Adipocyte (in vitro differentiated cells): Measurements from ENCODE around the gene CYBRD1.
A peak's percentile ranks its signal among the peaks of the same experiment; 100 is the strongest.
"Not testable (repeated sequence)": the region's sequence is repeated elsewhere in the genome, so short reads cannot be mapped to it uniquely, and the experiment has no call there.

ENCODE experiments used
- DNase-seq: peaks from one replicate; pipeline ENCODE4 v3.0.0-alpha.2; 2015; ENCODE audit warnings: low read depth
- H3K27me3 ChIP-seq: replicated peaks from 2 replicates; pipeline ENCODE4 v1.7.0; 2013; ENCODE audit warnings: mild to moderate bottlenecking, low read length, moderate library complexity; ENCODE audit not compliant: control insufficient read depth, insufficient read depth
- H3K36me3 ChIP-seq: 2 replicates; pipeline ENCODE4 v1.7.0; 2013; ENCODE audit warnings: low read length, mild to moderate bottlenecking, moderate library complexity; ENCODE audit not compliant: control insufficient read depth, insufficient read depth, severe bottlenecking
- H3K4me1 ChIP-seq: 2 replicates; pipeline ENCODE4 v1.7.0; 2013; ENCODE audit warnings: mild to moderate bottlenecking, low read length, moderate library complexity; ENCODE audit not compliant: control insufficient read depth, insufficient read depth
- H3K4me3 ChIP-seq: 2 replicates; pipeline ENCODE4 v1.7.0; 2013; ENCODE audit warnings: mild to moderate bottlenecking, low read length, moderate library complexity
- H3K9ac ChIP-seq: 2 replicates; pipeline ENCODE4 v1.7.0; 2013; ENCODE audit warnings: mild to moderate bottlenecking, low read length, moderate library complexity
- H3K9me3 ChIP-seq: 2 replicates; pipeline ENCODE4 v1.7.0; 2013; ENCODE audit warnings: mild to moderate bottlenecking, low read length, moderate library complexity; ENCODE audit not compliant: control insufficient read depth

The CYBRD1 gene

DNA sequence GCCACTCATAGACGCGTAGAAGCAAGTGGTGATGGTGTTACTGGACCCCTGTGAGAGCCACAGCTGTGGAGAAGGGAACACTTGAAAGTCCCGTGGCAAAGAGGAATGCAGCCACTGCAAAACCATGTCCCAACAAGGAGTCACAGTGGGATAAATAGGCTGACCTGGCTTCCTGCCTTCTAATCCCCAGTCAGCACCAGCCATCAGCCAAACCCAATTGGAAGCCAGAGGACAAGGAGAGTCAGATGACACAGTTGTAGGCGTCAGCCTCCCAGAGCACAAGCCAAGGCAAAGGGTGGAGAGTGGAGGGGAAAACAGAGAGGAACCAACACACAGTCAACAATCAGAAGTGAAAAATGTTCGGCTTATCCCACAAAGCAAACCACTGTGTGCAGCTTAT lies 5.5 kb upstream of the CYBRD1 start:
- Histone ChIP-seq H3K4me3 (peak overlapping the region; percentile 51), H3K36me3 (no peaks in the 10 kb centered on the region), H3K27me3 (no peaks in the 10 kb centered on the region), H3K9me3 (no peaks in the 10 kb centered on the region), H3K4me1 (peaks cover 21% of the 10 kb centered on the region), H3K9ac (no peak overlapping the region)
- DNase-seq: no peak

DNA sequence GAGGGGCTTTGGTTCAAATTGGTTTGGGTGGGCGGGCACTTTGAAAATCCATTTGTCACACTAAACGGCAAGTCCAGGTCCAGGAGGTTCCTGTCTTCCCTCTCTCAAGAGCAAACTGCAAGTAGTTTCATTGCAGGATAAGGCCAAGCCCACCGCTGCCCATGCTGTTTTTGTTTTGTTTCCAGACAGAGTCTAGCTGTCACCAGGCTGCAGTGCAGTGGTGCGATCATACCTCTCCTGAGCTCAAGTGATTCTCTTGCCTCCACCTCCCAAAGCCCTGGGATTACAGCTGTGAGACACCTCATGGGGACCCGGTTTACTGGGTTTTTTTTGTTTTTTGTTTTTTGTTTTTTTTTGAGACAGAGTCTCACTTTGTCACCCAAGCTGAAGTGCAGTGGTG lies 1.8 kb upstream of the CYBRD1 start:
- Histone ChIP-seq H3K4me3 (no peak overlapping the region), H3K9ac (no peak overlapping the region), H3K4me1 (peaks cover 39% of the 10 kb centered on the region), H3K27me3 (no peaks in the 10 kb centered on the region), H3K36me3 (no peaks in the 10 kb centered on the region), H3K9me3 (no peaks in the 10 kb centered on the region)
- DNase-seq: no peak

DNA sequence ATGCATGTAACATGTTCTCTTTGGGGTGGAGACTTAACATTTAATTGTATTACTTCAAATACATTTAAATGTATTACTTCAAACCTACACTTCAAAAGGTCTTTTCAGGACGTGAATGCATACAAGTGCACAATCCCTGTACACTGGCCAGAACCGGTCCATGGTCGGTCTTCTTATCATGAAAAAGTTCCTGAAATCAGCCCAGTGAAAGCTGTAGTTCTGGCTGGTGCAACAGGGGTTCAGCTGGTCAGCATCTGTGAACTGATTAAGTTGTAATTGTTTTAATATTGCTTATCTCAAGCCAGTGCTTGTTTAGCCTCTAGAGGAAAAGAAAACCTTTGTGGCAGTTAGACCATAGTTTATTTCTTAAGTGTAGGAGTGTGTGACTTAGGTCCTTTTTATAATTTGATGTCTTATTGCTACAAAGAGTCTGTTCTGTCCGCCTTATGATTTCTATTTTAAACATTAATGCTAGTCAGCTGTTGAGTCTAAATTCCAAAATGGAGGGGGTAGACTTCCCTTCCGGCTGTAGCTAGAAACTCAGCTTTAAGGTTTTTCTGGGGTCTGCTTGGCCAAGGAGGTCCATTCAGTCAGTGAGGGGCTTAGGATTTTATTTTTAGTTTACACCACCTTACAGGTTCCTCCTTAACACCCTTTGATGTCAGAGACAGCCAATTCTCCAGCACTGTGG lies 768 bp upstream of the CYBRD1 start:
- no peak for DNase-seq
- peak overlapping the region; percentile 91 for H3K4me3 ChIP-seq
- H3K27me3 ChIP-seq: no peaks in the 10 kb centered on the region
- H3K36me3 ChIP-seq: no peaks in the 10 kb centered on the region
- H3K9me3 ChIP-seq: no peaks in the 10 kb centered on the region
- peaks cover 33% of the 10 kb centered on the region for H3K4me1 ChIP-seq
- peak overlapping the region; percentile 94 for H3K9ac ChIP-seq

DNA sequence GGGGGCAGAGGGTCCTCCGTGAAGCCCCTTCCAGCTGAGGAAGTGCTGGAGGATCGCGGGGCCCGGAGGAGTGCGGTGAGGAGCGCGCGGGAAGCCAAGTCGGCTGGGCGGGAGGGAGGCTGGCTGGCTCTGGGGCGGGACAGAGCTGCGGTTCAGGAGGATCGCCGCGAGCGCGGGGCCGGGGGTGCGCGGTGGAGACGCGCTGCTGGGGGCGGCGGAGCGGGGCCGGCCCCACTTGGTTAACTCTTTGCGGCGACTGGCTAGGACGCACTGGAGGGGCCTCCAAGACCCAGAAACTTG lies 464 bp downstream of the CYBRD1 start:
- peak; percentile 73 for DNase-seq
- no peaks in the 10 kb centered on the region for H3K9me3 ChIP-seq

DNA sequence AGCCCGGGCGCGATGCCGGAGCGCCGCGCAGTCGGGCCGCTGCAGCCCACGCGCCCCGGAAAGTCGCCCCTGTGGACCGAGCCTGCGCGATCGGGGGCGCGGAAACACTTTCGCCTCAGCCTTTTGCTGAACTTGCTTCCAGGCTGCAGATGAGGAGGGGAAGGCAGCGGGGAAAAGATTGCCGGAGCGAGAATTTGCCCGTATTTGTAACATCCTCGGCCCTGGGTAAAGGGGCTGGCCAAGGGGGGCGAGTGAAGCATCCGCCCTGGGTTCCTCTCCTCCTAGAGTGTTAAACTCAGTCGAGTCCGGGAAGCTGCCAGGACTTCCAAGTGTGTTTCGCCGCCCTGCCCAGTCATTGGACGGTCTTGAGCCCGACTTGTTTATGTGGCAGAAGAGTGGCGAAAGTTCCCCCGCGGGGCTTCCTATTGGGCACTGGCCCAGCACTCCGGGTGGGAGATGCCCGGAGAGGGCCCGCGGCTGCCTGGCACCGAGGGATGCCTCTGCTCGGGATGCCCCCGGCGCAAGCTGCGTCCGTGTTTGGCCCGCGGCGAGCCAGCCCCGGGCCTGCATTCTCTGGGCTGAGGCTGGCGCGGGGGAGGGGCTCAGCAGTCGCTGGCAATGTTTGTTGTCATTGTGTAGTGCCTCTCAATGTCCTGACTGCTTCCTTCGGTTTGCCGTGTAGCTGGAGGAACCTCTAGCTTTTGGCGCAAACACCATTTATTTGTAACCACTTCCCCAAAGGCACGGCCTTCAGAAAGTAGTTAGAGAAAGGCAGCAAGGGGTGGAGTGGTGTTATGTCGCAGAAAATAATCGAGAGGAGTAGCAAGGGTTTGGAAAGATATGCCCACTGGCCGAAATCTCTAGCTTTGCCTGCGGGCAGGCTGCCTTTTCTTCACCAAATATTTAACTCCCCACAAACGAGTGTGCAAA lies 1.1 kb downstream of the CYBRD1 start:
- H3K4me1 ChIP-seq: peaks cover 28% of the 10 kb centered on the region
- H3K36me3 ChIP-seq: peaks cover 2% of the 10 kb centered on the region
- no peaks in the 10 kb centered on the region for H3K27me3 ChIP-seq
- peak overlapping the region; percentile 91 for H3K4me3 ChIP-seq
- H3K9ac ChIP-seq: peak overlapping the region; percentile 94
- H3K9me3 ChIP-seq: no peaks in the 10 kb centered on the region
- DNase-seq: peak; percentile 91

More for the DNA sequence above, 464 bp downstream of the CYBRD1 start:
- peak overlapping the region; percentile 94 for H3K9ac ChIP-seq
- no peaks in the 10 kb centered on the region for H3K27me3 ChIP-seq
- no peaks in the 10 kb centered on the region for H3K36me3 ChIP-seq
- peaks cover 28% of the 10 kb centered on the region for H3K4me1 ChIP-seq
- H3K4me3 ChIP-seq: peak overlapping the region; percentile 91

DNA sequence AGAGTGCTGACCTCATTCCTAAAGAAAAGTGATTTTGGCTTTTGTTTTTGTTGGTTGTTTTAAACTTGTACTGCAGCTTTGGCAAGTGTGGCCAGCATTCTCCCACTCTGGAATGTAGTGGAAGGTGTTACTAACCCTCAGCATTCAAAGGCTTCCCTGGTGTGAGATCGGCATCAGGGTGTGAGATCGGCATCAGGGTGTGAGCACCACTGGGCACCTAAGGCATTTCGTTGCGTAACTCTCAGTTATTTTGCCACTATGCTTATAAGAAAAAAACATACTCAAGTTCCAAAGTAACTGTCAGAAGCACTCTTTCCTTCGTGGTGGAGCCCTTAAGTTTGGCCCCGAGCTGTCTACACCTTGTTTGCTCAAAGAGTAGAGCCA lies 1.7 kb downstream of the CYBRD1 start:
- Histone ChIP-seq H3K4me1 (peaks cover 28% of the 10 kb centered on the region), H3K27me3 (no peaks in the 10 kb centered on the region), H3K9ac (peak overlapping the region; percentile 94), H3K36me3 (peaks cover 5% of the 10 kb centered on the region), H3K9me3 (no peaks in the 10 kb centered on the region), H3K4me3 (peak overlapping the region; percentile 91)
- peak; percentile 79 for DNase-seq

DNA sequence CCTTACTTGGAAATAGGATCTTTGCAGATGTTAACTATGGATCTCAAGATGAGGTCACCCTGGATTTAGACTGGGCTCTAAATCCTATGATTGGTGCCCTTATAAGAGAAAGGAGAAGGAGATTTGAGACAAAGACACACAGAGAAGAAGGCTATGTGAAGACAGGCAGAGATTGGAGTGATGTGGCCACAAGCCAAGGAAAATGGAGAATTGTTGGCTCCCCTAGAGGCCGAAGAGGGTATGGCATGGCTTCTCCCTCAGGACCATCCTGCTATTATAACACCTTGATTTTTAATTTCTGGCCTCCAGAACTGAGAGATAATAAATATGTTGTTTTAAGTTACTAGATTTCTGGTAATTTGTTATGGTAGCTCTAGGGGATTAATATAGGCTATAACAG lies 7.6 kb downstream of the CYBRD1 start:
- peak; percentile 32 for DNase-seq
- no peaks in the 10 kb centered on the region for H3K27me3 ChIP-seq
- peaks cover 33% of the 10 kb centered on the region for H3K4me1 ChIP-seq

DNA sequence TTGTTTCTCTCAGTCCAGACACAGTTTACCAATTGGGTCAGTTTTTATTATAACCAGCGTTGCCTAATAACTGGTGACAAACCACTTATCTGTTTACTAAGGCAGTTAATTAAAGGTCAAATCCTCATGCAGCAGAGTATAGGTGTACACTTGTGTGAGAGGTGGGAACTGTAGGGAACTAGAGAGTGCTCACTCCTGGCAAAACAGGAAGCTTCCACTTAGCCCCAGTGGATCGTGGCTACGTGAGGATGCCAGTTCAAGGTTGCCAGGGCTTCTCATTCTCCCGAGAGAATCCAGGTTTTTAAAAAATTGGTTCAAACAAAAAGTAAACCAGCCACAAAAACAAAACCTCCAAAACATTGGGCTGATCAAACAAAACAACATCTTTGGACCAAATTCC lies 8.1 kb downstream of the CYBRD1 start:
- H3K9ac ChIP-seq: no peak overlapping the region
- peaks cover 5% of the 10 kb centered on the region for H3K36me3 ChIP-seq
- H3K9me3 ChIP-seq: no peaks in the 10 kb centered on the region
- no peak for DNase-seq
- no peaks in the 10 kb centered on the region for H3K27me3 ChIP-seq
- H3K4me3 ChIP-seq: peak overlapping the region; percentile 51
- peaks cover 28% of the 10 kb centered on the region for H3K4me1 ChIP-seq

More for the DNA sequence above, 7.6 kb downstream of the CYBRD1 start:
- Histone ChIP-seq H3K9ac (no peak overlapping the region), H3K4me3 (no peak overlapping the region), H3K9me3 (no peaks in the 10 kb centered on the region), H3K36me3 (peaks cover 5% of the 10 kb centered on the region)

DNA sequence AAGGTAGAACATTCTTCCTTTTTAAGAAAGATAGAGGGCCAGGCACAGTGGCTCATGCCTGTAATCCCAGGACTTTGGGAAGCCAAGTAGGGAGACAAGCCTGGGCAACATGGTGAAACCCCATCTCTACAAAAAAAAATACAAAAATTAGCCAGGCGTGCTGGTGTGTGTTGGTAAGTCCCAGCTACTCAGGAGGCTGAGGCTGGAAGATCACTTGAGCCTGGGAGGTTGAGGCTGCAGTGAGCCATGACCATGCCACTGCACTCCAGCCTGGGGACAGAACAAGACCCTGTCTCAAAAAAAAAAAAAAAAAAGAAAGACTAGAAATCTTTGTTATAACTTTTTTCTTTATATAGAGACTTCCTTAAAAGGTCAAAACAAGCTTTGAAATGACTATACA lies 8.6 kb downstream of the CYBRD1 start:
- not testable (repeated sequence) for H3K9me3 ChIP-seq, DNase-seq, H3K27me3 ChIP-seq, H3K36me3 ChIP-seq
- peaks cover 26% of the 10 kb centered on the region for H3K4me1 ChIP-seq
- H3K4me3 ChIP-seq: peak overlapping the region; percentile 51
- H3K9ac ChIP-seq: peak overlapping the region; percentile 66

DNA sequence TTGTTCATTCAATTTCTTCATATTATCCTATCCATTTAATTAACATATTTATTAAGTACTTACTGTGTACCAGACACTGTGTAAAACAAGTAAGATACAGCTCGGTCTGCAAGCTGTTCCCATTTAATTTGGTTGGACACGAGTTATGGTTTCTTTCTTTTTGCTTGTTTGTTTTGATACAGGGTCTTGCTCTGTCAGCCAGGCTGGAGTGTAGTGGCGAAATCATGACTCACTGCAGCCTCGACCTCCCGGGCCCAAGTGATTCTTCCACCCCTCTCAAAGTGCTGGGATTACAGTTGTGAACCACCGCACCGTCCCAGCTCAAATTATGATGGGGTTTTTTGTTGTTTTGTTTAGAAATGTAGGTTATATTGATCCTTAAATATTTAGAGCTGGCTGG lies 9.0 kb downstream of the CYBRD1 start:
- peak overlapping the region; percentile 51 for H3K4me3 ChIP-seq
- H3K9ac ChIP-seq: peak overlapping the region; percentile 66
- H3K9me3 ChIP-seq: no peaks in the 10 kb centered on the region
- H3K36me3 ChIP-seq: peaks cover 5% of the 10 kb centered on the region
- peak; percentile 91 for DNase-seq
- no peaks in the 10 kb centered on the region for H3K27me3 ChIP-seq
- peaks cover 26% of the 10 kb centered on the region for H3K4me1 ChIP-seq

DNA sequence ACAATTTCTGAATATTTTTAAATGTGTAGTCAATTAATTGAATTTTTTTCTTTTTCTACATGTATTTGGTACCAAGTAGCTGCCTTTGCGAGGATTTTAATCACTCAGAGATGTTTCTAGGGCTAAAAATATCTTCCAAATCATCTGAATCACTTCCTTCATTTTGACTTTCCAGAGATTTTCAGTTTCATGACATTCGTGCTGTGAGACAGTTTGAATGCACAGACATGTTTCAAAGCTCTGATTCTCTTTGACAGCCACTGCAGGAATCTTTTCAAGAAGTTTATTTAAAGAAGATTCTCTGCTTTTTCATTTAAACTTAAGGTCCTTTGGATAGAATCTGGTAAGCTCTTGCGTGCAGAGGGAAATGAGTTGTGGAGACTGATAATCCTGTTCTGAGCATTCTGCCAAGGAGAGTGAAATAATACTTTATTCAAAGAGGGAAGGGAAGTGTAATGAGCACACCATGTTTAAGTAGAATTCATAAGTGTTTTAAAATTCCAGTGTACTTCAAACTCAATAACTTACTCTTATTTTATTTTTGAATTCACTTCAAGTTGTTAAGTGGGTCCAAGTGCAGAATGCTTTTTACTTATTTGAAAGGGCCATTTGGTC lies 9.7 kb downstream of the CYBRD1 start:
- H3K36me3 ChIP-seq: peaks cover 5% of the 10 kb centered on the region
- DNase-seq: peak; percentile 76
- H3K4me3 ChIP-seq: peak overlapping the region; percentile 51
- no peaks in the 10 kb centered on the region for H3K27me3 ChIP-seq
- peaks cover 31% of the 10 kb centered on the region for H3K4me1 ChIP-seq
- no peaks in the 10 kb centered on the region for H3K9me3 ChIP-seq
- peak overlapping the region; percentile 66 for H3K9ac ChIP-seq
